ENCODE measurements around the gene ATP13A4.
"Not testable (repeated sequence)": the region's sequence is repeated elsewhere in the genome, so short reads cannot be mapped to it uniquely, and the experiment has no call there.

Gene ATP13A4

DNA sequence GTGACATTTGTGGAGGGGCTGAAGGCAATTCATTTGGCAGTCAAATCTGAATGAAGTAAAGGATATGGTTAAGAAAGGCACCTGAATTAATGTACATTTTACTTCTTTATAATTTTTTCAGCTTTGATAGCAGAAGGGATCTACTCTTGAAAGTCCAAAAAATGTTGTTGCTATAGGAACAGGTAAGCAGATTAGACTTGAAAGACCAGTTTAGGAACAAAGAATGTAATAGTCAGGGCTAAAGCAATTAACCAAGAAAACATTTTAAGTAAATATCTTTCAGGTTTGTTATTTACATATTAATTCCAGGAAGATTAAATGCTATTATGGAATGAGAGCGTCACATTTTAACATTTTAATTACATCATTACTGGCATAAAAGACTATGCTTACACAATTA, 1.1 kb downstream of the ATP13A4 start:
- DNase-seq = no peak

DNA sequence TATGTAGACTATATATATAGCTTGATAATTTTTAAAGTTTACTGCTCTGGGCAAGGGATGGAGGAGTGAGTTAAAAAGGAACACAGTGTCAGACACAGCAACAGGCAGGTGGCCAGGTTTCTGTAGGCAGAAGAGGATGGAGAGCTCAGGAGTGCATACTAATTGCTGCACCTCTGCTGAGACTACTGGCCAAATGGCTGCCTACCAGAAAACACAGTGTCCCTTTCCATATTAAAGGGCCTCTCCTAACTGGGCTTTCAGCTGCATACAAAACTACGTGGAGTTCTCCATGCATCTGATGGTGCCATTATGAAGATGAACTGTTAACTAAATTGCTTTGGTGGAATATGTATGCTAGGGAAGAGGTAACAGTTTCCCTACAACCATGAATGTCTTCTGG, 1.8 kb downstream of the ATP13A4 start:
- no peak for DNase-seq

DNA sequence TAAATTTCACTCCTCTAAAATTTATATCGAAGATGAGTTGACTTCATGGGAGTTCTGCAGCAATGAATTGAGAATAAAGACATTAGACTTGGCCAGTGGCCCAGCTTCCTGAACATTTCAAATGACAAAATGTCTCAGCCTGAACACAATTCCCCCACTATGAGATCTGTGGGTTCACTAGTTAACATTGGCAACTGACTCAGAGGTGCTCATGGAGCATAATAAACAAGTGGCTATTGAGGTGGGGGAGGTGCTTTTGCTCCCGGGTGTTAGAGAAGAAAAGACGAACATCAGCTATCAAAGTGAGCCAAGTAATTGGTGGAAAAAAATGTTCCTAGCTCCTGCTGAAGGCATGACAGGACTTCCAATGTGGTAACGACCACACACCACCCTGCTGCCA, 6.3 kb downstream of the ATP13A4 start:
- DNase-seq = no peak

DNA sequence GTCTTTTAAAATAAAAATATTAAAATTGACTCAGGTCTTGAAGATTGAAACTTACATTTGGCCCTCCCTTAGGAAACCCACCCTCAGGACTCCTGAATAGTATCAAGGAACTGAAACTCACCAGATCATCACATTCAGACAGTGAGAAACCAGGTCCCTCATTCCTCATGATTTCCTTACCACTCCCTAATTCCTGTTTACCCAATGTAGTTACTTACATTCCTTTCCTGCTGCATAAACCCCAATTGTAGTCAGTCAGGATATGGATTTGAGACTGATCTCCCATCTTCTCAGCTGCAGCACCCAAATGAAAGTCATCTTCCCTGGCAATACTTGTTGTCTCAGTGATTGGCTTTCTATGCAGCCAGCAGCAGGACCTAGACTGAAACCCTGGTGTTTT, 8.6 kb downstream of the ATP13A4 start:
- DNase-seq = no peak

DNA sequence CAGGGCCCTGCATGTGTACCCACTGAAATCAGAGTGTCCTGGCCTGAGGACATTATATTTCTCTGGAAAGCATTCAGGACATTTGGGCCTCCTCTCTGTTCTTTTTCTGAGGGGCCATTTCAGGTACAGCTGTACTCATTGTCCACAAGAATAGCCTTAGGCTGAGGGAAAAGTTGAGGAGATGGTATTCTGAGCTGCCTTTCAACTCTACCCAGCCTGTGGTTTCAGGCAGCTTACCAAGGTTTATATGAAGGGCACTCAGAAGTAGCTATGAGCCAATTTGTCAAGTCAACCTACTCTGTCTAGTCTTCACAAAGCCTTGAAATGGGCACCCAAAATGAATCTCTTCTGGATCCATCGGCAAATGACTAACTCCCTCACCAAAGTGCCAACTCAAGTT, 9.4 kb downstream of the ATP13A4 start:
- DNase-seq = no peak

DNA sequence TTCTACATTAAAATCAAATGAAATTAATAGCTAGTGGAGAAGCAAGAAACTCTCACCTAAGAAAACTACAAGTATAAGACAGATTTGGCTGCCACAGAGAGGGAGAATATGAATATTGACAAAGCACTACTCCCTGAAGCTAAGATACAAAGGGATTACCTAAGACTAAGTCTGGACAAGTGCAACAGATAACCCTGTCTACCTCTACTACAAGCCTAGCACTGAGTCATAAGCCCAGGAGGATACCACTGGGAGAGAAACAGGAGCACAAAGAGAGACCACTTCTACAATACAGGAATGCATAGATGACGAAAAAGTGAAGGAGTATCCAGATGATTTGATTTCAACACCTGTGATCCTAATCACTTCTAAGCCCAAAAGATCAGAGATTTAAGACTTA, 10.4 kb downstream of the ATP13A4 start:
- no peak for DNase-seq

DNA sequence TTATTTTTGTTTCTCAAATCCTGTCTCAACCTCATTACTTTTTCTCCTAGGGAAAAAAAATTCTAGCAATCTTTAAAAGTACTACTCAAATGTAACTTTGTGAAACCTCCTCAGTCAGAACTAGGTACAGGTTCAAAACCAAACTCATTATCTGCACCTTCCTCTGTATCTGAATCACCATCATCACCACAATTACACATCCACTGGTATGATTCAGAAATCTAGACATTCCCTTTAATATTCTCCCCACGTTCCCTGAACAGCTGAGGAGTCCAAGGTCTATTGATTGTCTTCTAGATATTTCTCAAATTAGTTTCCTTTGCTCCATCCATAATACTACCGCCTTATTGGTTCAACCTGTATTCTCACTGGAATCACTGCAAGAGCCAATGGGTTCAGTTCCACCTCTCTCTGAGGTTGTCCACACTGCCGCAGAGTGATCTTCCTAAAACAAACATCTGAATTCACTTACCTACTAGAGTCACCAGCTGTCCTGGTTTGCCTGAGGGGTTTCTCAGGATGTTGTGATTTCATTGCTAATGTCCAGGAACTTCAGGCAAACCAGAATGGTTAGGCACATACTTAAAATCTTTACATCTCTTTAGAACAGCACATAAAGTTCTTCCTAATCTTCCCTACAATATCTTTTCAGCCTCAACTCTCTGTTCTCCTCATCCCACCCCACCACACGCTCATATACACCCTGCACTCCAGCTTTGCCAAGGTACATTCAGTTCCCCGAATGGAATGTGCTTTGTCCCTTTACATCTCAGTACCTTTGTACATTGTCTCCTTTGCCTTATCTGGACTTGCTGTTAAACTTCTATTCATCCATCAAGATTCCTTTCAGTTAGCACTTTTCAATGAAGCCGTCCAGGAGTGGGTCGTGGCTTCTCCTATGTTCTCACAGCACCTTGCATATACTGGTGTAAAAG, 24.2 kb downstream of the ATP13A4 start:
- DNase-seq = no peak

DNA sequence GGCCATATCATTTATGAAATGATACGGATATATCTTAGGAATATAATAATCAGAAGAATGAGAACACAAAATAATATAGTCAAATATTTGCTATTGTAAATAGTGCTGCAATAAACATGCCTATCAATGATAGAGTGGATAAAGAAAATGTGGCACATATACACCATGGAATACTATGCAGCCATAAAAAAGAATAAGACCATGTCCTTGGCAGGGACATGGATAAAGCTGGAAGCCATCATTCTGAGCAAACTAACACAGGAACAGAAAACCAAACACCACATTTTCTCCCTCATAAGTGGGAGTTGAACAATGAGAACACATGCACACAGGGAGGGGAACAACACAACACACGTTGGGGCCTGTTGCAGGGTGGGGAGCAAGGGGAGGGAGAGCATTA, 28.6 kb downstream of the ATP13A4 start:
- not testable (repeated sequence) for DNase-seq

DNA sequence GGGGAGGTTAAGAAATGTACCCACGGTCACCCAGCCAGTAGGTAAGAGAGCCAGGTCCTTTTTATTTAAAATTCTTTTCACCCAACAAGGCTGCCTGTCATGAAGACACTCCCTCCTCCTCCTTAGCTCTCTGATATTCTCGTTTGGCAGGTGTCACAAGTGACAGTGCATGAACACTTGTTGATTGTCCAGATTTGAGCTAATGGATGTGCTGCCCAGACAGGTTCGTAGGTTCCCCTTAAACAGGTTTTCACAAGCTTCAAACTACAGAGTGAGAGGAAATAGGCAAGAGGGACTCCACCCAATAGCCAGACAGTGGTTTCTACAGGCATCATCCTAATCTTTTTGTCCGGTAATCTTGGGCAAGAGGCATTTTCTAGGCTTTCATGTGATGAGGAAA, 32.2 kb downstream of the ATP13A4 start:
- DNase-seq = no peak

DNA sequence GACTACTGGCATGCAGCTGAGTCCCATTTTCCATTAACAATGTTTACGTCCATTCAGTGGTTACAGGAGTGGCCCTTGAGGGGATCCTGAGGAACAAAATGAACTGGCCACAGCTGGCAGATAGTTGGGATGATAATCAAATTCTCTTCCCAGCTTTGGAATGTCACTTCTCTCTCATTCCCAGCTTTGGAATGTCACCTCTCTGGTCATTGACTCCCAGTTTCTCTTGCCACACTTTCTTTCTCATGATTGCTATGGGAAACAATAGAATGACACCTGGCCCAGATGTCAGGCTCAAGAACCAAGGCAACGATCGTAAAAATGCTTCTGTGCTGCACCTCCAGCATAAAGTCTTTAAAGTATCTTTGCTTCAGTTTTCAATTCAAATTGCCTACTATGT, 34.0 kb downstream of the ATP13A4 start:
- DNase-seq = no peak

DNA sequence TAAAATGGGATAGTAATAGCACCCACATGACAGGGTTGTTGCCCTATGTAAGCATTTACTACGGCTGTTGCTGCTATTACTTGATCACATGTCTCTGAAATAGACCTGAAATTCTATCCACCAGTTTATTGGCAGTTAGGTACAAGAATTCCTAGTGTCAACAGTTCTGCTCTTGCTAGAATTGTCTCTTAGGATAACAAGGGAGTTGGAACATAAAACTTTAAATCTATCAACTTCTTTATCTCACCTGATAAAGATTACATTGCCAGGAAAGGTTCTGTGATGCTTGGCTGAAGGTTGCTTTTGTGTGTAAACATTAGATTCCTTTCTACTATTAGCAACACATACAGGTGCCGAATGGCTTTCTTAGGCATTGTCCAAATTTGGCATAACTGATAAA, 38.7 kb downstream of the ATP13A4 start:
- no peak for DNase-seq

DNA sequence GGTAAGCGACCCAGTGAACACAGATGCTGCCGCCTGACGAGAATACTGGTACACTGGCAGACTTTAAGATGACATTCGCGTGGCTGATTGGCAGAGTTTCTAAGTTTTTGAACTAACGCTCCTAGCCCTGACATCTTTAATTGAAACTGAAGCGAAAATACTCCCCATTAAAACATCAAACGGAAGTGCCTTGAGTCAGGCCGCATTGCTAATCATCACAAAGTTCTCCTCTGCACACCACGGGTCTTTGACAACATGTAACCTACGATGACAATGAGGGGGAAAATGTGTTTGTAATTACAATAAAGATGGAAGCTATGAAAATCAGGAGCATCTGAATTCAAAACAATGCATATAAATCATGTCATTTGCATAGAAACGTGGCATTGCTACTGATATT, 44.5 kb downstream of the ATP13A4 start:
- no peak for DNase-seq

DNA sequence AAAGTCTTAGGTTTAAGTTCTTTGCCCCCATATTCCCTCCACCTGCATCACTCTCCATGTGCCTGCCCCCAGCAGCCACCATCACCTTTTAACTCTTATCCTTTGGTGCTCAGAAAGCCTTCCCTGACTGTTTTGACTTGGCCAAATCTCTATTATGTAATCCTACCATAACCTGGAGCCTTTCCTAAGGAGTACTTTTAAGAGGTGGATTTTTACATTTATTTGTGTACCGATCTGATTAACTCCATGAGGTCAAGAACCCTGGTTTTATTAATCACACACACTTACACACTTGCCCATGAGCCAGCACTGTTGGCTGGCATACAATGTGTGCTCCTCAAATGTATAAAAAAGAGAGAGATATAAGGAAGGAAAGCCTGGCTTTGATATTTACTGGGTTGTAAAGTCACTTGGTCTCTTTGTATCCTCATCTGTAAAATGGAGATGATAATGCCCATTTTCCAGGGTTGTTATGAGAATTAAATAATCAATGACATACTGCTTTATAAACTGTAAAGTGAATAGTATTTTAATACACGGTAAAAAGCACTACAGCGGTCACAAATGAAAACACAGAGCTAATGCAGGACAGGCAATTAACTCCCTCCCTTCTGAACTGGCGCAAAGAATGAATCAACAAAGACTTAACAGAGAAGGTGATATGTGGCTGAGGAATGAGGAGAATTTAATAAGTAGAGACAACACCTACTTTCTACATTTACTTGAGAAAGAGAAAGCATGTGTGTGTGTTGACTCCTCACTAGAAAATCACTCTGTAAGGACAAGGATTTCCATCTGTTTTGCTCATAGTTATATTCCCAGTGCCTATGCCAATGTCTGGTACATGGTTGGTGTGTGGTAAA, 45.4 kb downstream of the ATP13A4 start:
- no peak for DNase-seq

DNA sequence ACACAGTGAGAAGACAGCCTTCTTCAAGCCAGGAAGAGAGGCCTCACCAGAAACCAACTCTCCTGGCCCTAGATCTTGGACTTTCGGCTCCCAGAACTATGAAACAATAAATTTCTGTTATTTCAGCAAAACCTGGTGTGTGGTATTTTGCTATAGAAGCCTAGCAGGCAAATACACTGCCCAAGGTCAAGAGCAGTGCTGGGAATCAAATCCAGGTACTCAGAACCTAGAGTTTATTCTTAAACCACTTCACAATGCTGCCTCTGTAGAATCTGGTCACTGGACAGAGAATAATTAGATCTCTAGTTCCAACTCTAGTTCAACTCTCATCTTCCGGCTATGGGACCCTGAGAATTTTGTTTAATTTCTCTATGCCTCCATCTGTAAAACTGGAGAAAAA, 46.6 kb downstream of the ATP13A4 start:
- DNase-seq = no peak

DNA sequence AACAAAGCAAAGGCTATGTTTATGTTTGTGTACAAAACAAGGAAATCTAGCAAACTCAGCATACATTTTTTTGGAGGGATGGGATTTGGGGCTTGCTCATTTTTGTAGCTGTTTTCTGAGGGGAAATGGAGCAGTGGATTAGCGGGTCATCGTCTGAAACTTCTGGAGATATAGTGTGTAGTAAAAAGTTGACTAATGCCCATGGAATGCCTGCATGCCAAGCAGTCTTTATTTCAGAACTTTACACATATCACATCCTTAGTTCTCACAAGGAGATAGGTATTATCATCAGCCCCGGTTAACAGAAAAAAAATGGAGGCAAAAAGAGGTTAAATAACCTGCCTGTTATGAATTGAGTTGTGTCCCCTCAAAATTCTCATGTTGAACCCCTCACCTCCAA, 47.1 kb downstream of the ATP13A4 start:
- no peak for DNase-seq

DNA sequence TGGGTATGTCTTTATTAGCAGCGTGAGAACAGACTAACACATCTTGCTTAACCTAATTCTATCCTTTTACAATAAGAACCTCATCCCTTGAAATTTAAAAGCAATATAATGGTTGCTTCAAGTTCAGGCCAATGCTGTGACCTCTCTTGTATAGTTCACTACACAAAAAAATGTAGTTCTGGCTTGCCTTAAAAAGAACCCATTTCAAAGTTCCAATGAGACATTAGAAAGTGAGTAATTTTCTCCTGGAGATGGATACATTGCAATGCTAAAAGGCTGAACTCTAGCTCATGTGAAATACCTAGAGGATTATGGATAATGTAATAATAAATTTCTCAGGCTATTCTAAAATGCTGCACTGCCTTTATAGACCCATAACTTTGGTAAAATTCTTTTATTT, 47.8 kb downstream of the ATP13A4 start:
- DNase-seq = no peak

DNA sequence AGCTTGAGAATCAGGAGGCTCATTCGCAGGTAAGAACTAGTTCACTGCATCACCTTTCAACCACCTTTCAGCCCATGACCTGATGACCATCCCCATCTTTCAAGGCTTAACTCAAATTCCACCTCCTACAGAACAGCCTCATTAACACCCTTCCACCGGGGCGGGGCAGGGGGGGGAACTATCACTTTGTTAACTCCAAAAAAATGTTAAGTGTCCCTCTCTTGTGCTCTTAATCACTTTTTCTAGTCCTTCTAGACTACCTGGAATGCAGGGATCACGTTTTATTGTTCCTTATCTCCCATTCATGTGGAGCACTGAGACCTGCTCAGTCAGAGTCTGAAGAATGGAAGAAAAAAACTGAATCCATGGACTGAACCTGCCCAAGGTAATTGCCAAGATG, 51.8 kb downstream of the ATP13A4 start:
- no peak for DNase-seq

DNA sequence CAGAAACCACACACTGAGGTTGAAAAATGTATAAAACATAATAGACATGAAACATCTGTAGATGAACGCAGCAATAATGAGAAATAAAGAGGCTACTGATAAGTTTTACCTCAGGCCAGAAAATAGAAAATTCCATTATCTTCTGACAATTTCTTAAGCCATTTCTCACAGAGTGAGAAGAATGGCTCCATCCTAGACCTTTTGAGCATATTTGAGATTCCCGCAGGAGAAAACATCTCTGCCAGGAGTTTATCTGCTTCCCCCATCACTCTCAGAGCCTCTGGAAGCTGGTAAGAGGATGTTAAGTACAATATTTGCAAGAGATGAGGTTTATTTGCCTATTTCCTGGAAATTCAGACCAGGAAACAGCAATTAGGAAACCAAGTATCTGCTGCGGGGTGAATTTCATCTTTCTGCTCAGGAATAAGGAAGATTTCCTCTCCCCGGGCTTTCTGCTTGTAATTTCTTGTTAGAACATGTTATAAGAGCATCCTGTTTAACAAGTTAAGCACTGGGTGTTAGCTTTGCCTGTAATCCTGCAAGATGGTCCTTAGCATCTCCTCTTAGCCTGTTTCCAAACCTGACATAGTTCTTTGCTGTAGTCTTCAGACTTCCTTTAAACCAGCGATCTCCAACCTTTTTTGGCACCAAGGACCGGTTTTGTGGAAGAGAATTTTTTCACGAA, 54.8 kb downstream of the ATP13A4 start:
- no peak for DNase-seq

DNA sequence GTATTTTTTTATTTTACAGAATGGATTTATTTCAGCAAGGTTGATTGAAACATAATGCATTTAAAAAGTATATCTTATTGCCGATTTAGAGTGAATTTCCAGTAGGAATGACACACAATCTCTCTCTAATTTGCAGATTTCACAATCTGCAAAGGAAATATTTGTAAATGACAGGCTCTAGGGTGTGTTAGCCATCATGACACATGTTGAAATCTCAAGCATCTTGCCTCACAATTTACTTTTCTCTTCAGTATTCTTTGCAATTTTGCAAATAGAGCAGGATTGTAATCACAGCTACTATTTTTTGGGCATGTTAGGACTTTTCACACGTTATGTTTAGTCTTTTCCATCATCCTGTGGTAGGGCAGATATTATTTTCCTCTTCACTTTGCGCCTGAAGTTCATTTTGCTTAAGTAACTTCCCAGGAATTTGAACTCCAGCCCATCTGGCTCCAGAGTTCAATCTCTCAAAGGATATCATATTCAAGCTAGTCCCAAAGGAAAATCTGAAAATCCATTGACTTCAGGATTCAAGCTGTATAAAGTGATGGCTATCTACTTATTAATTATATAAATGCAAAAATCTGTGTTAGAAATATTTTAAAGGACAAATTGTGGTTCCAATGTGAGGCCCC, 55.4 kb downstream of the ATP13A4 start:
- no peak for DNase-seq

DNA sequence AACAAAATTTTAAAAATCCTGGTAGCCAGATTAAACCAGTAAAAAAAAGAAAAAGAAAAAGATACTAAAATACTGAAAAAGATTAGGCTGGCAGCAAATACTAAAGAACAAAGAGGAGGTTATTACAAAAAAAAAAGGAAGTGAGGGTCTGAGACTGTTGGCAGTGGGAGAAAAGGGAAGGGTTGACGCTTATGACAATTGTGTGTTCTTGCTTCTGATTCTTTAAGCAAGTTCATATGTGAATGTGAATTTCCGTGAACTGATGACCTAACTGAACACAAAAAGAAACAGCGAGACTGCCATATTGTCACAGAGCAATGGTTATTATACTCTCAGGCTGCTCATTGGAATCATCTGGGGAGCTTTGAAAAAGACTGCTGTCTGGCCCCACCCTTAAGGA, 56.5 kb downstream of the ATP13A4 start:
- no peak for DNase-seq

DNA sequence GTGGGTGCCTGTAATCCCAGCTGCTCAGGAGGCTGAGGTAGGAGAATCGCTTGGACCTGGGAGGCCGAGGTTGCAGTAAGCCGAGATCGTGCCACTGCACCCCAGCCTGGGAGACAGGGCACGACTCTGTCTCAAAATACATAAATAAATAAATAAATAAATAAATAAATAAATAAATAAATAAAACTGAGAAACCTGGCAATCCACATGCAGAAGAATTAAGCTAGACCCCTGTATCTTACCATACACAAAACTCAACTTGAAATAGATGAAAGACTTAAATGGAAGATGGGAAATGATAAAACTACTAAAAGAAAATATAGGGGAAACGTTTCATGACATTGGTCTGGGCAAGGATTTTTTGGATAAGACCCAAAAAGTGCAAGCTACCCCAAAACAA, 58.0 kb downstream of the ATP13A4 start:
- no peak for DNase-seq

DNA sequence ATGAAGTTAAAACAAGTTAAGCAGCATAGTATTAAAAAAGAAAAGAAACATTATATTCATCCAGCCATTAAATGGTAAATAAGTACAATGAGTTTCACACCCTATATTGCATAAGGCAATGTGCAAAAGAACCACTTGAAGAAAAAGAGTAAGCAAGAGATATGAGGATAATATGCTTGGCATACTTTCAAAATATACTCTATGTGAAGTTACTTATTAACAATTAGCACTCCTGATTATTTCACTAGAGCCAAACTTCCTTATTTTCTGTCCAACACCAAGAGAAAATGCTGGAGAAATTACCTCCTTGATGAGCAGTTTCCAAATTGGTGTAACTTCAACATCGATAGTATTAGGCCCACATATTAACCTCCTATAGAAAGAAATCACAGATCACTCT, 63.7 kb downstream of the ATP13A4 start:
- DNase-seq = no peak

DNA sequence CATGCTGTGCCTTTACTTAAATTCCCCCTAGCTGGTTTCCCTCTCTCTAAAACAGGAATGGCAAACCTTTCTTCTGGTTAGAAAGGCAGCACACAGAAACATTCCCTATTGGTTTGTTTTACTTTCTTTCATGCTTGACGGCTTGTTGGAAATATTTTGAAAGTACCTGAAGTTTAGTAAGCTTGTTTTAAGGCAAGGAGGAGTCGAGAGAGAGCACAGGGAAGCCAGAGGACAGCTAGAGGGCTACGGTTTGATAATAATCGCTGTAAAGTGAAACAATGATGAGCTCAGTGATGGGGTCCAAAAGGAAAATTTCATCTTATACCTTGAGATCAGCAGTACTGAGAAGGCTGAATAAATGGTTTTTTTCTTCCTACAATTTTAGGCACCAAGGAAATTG, 64.1 kb downstream of the ATP13A4 start:
- DNase-seq = no peak

Measured in stimulated activated CD4-positive, alpha-beta T cell treated with anti-CD3 and anti-CD28 coated beads, Interleukin-15, amount 100 ng/mL, for 24 hours (primary cell).